SK-N-SH (cell line): ENCODE data around the gene SPIN1. TPM values are rescaled to one million over a fixed set of nuclear protein-coding genes. Genes with fewer than 3 reads are reported as not detected.

Experiments
- CTCF ChIA-PET: fragments of 300-600, 350-600 bp; formaldehyde crosslinking; extraction: SDS; loops from one replicate; lab custom pipeline; 2021; lab: Yijun Ruan, JAX
- POLR2A ChIA-PET: fragments of 350-600 bp; sonication (Branson Sonifier 250); formaldehyde crosslinking; extraction: SDS; loops from one replicate; lab custom pipeline; 2020; ENCODE audit warnings: antibody characterized with exemption, inconsistent platforms; lab: Yijun Ruan, JAX
- DNase-seq: peaks from one replicate; pipeline ENCODE4 v3.0.0; 2012
- H2AFZ ChIP-seq: fragments of 200-600 bp; sonication (generic); 2 replicates; pipeline ENCODE4 v1.8.1; 2016; ENCODE audit warnings: antibody characterized with exemption, mild to moderate bottlenecking, low read depth
- H3F3A ChIP-seq: fragments of 200-600 bp; sonication (generic); replicated peaks from 2 replicates; pipeline ENCODE3; 2016; ENCODE audit warnings: antibody characterized with exemption, mild to moderate bottlenecking; ENCODE audit not compliant: insufficient read depth
- H3K27ac ChIP-seq, 2 experiments: fragments of 200-500 bp in 1 of 2; fragments of 200-600 bp in 1 of 2; sonication (Bioruptor generic) in 1 of 2; sonication (generic), shearing (Covaris generic) in 1 of 2; 2 replicates each; pipeline versions ENCODE4 v1.5.1 to v1.6.1; 2014 to 2016; ENCODE audit warnings: low read depth in 2 of 2, inconsistent platforms in 1 of 2, low read length in 1 of 2, mild to moderate bottlenecking in 1 of 2, mixed read lengths in 1 of 2
- H3K27me3 ChIP-seq: fragments of 200-600 bp; sonication (generic), shearing (Covaris generic); 2 replicates; pipeline ENCODE4 v1.6.1; 2016; ENCODE audit warnings: mixed run types; ENCODE audit not compliant: insufficient read depth
- H3K36me3 ChIP-seq, 2 experiments: fragments of 200-500 bp in 1 of 2; fragments of 200-600 bp in 1 of 2; sonication (Bioruptor generic) in 1 of 2; sonication (generic) in 1 of 2; replicated peaks in 1 of 2; 2 replicates each; pipeline versions ENCODE3 to v1.5.1; 2014 to 2016; ENCODE audit warnings: low read length in 1 of 2, mild to moderate bottlenecking in 1 of 2; ENCODE audit not compliant: insufficient read depth in 2 of 2, control insufficient read depth in 1 of 2
- H3K4me1 ChIP-seq, 2 experiments: fragments of 200-500 bp in 1 of 2; fragments of 200-600 bp in 1 of 2; sonication (Bioruptor generic) in 1 of 2; sonication (generic), shearing (Covaris generic) in 1 of 2; 2 replicates each; pipeline versions ENCODE4 v1.5.1 to v1.6.1; 2014 to 2016; ENCODE audit warnings: low read depth in 1 of 2, low read length in 1 of 2, mixed run types in 1 of 2; ENCODE audit not compliant: insufficient read depth in 2 of 2, control insufficient read depth in 1 of 2
- H3K4me2 ChIP-seq: fragments of 200-600 bp; sonication (generic), shearing (Covaris generic); 2 replicates; pipeline ENCODE4 v1.6.1; 2017; ENCODE audit warnings: mixed run types
- H3K4me3 ChIP-seq, 2 experiments: fragments of 200-500 bp in 1 of 2; fragments of 200-600 bp in 1 of 2; sonication (Bioruptor generic) in 1 of 2; sonication (generic), shearing (Covaris generic) in 1 of 2; 2 replicates each; pipeline versions ENCODE4 v1.5.1 to v1.8.1; 2014 to 2016; ENCODE audit warnings: low read depth in 2 of 2, inconsistent platforms in 1 of 2, low read length in 1 of 2, mild to moderate bottlenecking in 1 of 2, mixed read lengths in 1 of 2, moderate library complexity in 1 of 2
- H3K79me2 ChIP-seq: fragments of 200-600 bp; sonication (generic); 2 replicates; pipeline ENCODE4 v1.8.1; 2017; ENCODE audit warnings: mild to moderate bottlenecking; ENCODE audit not compliant: insufficient read depth
- H3K9ac ChIP-seq: fragments of 200-600 bp; sonication (generic); 2 replicates; pipeline ENCODE4 v1.6.1; 2017; ENCODE audit warnings: mixed run types
- H3K9me2 ChIP-seq: fragments of 200-600 bp; sonication (generic); 2 replicates; pipeline ENCODE4 v1.6.1; 2017; ENCODE audit warnings: mixed run types
- H3K9me3 ChIP-seq: fragments of 200-600 bp; sonication (generic); 2 replicates; pipeline ENCODE4 v1.6.1; 2017; ENCODE audit warnings: mixed run types, mild to moderate bottlenecking, moderate library complexity
- H4K20me1 ChIP-seq: fragments of 200-600 bp; sonication (generic); 2 replicates; pipeline ENCODE4 v1.6.1; 2017; ENCODE audit warnings: mild to moderate bottlenecking, mixed run types; ENCODE audit not compliant: insufficient read depth
- CHD2 ChIP-seq: fragments of 150-350 bp; IDR thresholded peaks from 2 replicates; pipeline ENCODE4 v1.6.1; 2018; ENCODE audit warnings: low read length; ENCODE audit not compliant: partially characterized antibody
- ELF1 ChIP-seq: IDR thresholded peaks from 2 replicates; pipeline ENCODE4 v1.4.0; 2012
- FOXM1 ChIP-seq: IDR thresholded peaks from 2 replicates; pipeline ENCODE4 v1.4.0; 2012; ENCODE audit warnings: low read depth, mild to moderate bottlenecking
- NFIC ChIP-seq: IDR thresholded peaks from 2 replicates; pipeline ENCODE4 v1.4.0; 2012; ENCODE audit warnings: borderline replicate concordance
- POLR2AphosphoS5 ChIP-seq: IDR thresholded peaks from 2 replicates; pipeline ENCODE4 v1.6.1; 2012; ENCODE audit warnings: low read depth, low read length
- RAD21 ChIP-seq: IDR thresholded peaks from 2 replicates; pipeline ENCODE4 v1.6.1; 2012; ENCODE audit warnings: mild to moderate bottlenecking, low read length
- RXRA ChIP-seq: IDR thresholded peaks from 2 replicates; pipeline ENCODE4 v1.4.0; 2012; ENCODE audit warnings: low read depth, mild to moderate bottlenecking, borderline replicate concordance
- TEAD4 ChIP-seq: IDR thresholded peaks from 2 replicates; pipeline ENCODE4 v1.4.0; 2012; ENCODE audit warnings: mild to moderate bottlenecking, borderline replicate concordance; ENCODE audit not compliant: insufficient read depth
- WGBS: methylation state at CpG from one replicate; pipeline ENCODE4 v1.1.6; 2017; ENCODE audit warnings: low lambda C conversion rate; 5-methylcytosine and 5-hydroxymethylcytosine counted together
- polyA plus RNA-seq, 3 experiments: library from polyadenylated mRNA; depleted of rRNA; stranded (reverse); fragments of >200 nt; gene quantifications; 2 replicates each; pipeline ENCODE4 v1.2.3, GENCODE V29; 2012
- TF ChIP-seq, protein P1 (sequence below): IDR thresholded peaks from 2 replicates; pipeline ENCODE4 v1.6.1; 2012; ENCODE audit warnings: mild to moderate bottlenecking, low read depth, low read length, moderate library complexity
- TF ChIP-seq, protein P2 (sequence below): IDR thresholded peaks from 2 replicates; pipeline ENCODE4; 2012
- TF ChIP-seq, protein P3 (sequence below): IDR thresholded peaks from 2 replicates; pipeline ENCODE4 v1.4.0; 2012; ENCODE audit warnings: low read depth, borderline replicate concordance

Gene SPIN1
- polyA plus RNA-seq, 1 of the 3 experiments (the other 2 are of a cell fraction): 35.8 TPM

DNA sequence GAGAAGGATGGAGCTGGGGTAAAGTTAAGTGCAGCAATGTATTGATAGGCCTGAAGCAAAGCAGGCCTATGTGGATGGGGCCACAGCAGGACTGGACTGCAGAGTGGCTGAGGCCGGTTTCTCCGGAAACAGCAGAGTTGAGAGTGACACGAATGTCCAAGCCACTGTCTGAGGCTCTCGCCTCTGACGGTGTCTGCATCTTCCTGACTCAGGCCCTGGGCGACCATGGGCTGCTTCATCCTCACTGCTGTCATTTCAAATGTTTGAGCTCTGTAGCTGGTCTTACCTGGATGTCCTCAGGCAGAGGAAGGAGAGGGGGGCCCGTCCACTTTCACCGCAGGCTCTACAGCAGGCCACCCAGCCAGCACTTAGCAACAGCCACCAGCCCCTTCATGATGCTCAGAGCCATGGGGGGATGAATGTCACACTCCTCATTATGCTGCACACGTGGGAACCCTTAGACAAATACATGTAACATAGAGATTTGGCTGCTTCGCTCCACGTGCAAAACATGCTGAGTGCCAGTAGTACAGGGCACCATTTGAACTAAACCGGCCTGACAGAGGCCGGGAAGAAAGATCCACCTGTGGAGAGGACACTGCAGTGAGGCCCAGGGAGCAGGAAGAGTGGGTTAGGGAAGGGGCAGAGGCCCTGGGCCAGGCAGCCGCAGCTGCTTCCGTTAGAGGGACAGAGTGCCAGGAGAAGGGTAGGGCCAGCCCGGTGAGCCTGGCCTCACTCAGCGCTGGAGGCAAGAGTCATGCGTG, 115.0 kb downstream of the SPIN1 start:
- Histone ChIP-seq H3K79me2 (no peaks in the 10 kb centered on the region), H4K20me1 (no peaks in the 10 kb centered on the region), H3K36me3 (no peaks in the 10 kb centered on the region), H3K4me1 (no peaks in the 10 kb centered on the region; a peak in 1 of 4 replicates), H3K9ac (no peak overlapping the region), H3K4me3 (no peak overlapping the region), H3K9me3 (no peaks in the 10 kb centered on the region)
- POLR2A ChIA-PET: no interaction called here
- no peak for TF ChIP-seq TEAD4
- TF ChIP-seq, all 33 proteins: peak for 0
- H3K27me3 ChIP-seq: no peaks in the 10 kb centered on the region
- CTCF ChIA-PET: no interaction called here
- no peak overlapping the region for H2AFZ ChIP-seq
- no peak overlapping the region for H3K27ac ChIP-seq
- no peak for DNase-seq
- H3F3A ChIP-seq: no peaks in the 10 kb centered on the region
- WGBS: 85% methylated on average over 12 of the region's 18 CpGs
- no peaks in the 10 kb centered on the region for H3K9me2 ChIP-seq
- no peak overlapping the region for H3K4me2 ChIP-seq

DNA sequence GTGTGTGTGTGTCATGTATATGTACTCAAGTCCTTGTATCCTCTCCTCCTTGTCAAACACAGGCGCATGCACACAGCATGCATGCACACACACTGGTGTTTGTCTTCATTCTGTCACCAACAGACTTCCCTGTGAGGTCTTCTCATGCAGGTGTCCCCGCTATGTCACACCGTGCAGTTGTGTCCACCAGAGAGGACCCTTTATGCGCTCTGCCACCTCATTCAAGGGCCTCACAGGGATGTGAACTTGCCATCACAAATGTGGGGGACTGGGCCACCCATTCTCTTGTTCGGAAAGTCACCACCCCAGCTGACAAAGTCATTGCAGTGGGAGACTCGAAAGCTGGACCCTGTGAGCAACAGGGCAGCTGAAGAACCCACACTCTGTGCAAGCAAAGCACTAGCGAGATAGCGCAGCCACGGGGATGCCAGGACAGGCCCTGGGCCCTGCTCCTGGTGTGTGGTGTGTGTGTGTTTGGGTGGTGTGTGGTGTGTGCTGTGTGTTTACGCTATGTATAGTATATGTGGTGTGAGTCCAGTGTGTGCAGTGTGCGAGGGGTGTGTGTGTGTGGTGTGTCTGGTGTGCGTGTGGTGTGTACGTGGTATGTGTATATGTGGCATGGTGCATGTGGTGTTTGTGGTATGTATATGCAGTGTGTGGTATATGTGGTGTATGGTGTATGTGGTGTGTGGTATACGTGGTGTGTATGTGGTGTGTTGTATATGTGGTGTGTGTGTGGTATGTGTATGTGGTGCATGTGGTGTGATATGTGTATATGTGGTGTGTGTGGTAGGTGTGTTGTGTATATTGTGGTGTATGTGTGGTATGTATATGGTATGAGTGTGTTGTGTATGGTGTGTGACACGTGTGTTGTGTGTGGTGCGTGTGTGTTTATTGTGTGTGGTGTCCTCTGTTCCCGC, 115.9 kb downstream of the SPIN1 start:
- Histone ChIP-seq H3K36me3 (no peaks in the 10 kb centered on the region), H3K4me1 (no peaks in the 10 kb centered on the region; a peak in 1 of 4 replicates), H3K9ac (no peak overlapping the region), H2AFZ (no peak overlapping the region), H3K79me2 (no peaks in the 10 kb centered on the region), H3K4me2 (no peak overlapping the region), H3F3A (no peaks in the 10 kb centered on the region)
- CTCF ChIA-PET: interaction anchor here (1.2 kb wide), 1 partner anchor 27 kb away, joined by 3 read pairs; no protein-coding TSS in a partner anchor
- no peak for DNase-seq
- 92% methylated on average over 17 of the region's 17 CpGs for WGBS
- TF ChIP-seq NFIC (no peak), POLR2AphosphoS5 (no peak), FOXM1 (no peak), RXRA (no peak), CHD2 (no peak), ELF1 (no peak), RAD21 (no peak)
- TF ChIP-seq, protein P1, sequence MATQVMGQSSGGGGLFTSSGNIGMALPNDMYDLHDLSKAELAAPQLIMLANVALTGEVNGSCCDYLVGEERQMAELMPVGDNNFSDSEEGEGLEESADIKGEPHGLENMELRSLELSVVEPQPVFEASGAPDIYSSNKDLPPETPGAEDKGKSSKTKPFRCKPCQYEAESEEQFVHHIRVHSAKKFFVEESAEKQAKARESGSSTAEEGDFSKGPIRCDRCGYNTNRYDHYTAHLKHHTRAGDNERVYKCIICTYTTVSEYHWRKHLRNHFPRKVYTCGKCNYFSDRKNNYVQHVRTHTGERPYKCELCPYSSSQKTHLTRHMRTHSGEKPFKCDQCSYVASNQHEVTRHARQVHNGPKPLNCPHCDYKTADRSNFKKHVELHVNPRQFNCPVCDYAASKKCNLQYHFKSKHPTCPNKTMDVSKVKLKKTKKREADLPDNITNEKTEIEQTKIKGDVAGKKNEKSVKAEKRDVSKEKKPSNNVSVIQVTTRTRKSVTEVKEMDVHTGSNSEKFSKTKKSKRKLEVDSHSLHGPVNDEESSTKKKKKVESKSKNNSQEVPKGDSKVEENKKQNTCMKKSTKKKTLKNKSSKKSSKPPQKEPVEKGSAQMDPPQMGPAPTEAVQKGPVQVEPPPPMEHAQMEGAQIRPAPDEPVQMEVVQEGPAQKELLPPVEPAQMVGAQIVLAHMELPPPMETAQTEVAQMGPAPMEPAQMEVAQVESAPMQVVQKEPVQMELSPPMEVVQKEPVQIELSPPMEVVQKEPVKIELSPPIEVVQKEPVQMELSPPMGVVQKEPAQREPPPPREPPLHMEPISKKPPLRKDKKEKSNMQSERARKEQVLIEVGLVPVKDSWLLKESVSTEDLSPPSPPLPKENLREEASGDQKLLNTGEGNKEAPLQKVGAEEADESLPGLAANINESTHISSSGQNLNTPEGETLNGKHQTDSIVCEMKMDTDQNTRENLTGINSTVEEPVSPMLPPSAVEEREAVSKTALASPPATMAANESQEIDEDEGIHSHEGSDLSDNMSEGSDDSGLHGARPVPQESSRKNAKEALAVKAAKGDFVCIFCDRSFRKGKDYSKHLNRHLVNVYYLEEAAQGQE: no peak
- TF ChIP-seq, protein P2, sequence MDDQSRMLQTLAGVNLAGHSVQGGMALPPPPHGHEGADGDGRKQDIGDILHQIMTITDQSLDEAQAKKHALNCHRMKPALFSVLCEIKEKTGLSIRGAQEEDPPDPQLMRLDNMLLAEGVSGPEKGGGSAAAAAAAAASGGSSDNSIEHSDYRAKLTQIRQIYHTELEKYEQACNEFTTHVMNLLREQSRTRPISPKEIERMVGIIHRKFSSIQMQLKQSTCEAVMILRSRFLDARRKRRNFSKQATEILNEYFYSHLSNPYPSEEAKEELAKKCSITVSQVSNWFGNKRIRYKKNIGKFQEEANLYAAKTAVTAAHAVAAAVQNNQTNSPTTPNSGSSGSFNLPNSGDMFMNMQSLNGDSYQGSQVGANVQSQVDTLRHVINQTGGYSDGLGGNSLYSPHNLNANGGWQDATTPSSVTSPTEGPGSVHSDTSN: no peak
- TF ChIP-seq, protein P3, sequence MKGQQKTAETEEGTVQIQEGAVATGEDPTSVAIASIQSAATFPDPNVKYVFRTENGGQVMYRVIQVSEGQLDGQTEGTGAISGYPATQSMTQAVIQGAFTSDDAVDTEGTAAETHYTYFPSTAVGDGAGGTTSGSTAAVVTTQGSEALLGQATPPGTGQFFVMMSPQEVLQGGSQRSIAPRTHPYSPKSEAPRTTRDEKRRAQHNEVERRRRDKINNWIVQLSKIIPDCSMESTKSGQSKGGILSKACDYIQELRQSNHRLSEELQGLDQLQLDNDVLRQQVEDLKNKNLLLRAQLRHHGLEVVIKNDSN: no peak
- TF ChIP-seq, all 33 proteins: peak for 0
- POLR2A ChIA-PET: no interaction called here
- no peak overlapping the region for H3K27ac ChIP-seq
- H3K27me3 ChIP-seq: no peaks in the 10 kb centered on the region
- H3K9me3 ChIP-seq: no peaks in the 10 kb centered on the region
- no peaks in the 10 kb centered on the region for H3K9me2 ChIP-seq
- no peaks in the 10 kb centered on the region for H4K20me1 ChIP-seq
- no peak overlapping the region for H3K4me3 ChIP-seq
